ENCODE results near the gene MLXIPL. TPM values are rescaled to one million over a fixed set of nuclear protein-coding genes. Genes with fewer than 3 reads are reported as not detected.

MLXIPL gene
- total and polyA plus RNA-seq, 2 donors (not counting 3 experiments of a cell fraction or from before 2014, with no cell fraction given) = not detected

DNA sequence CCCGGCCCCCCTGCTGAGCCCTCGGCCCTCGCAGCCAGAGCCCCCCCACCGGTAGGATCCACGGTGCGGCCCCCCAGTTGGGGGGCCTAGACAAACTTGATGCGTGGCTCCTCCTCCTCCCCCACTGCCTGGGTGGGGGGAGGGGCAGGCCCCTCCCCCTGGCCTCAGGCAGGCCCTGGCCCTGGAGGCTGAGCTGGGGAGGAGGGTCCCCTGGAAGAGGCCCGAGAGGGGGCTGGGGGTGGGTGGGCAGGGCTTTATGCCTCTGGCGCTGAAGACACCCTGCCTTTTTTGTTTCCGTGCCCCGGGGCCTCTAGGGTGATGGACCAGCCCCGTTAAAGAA, 47.0 kb upstream of the MLXIPL start:
- no TSS peak for BruUV-seq (replicated peaks)
- no peaks in the 10 kb centered on the region for H3K9me3 ChIP-seq (replicated peaks; ENCODE audit: control insufficient read depth, insufficient read depth, low read length)
- no peak for FAIRE-seq
- peaks cover 3% of the 10 kb centered on the region for H3K4me1 ChIP-seq (ENCODE audit: control insufficient read depth, extremely low read depth, insufficient read depth, low read length)
- no peak for DNase-seq (ENCODE audit: low read depth, low spot score)
- intact Hi-C loops (cut with micrococcal nuclease) (no loop called here), dilution Hi-C loops (cut with MboI; ENCODE audit: extremely low pct_ligation_motif_present, low sequenced_read_pairs) (no loop called here)
- no peaks in the 10 kb centered on the region for H3K79me2 ChIP-seq (ENCODE audit: control insufficient read depth, insufficient read depth, low read length)
- H3K4me2 ChIP-seq (ENCODE audit: insufficient read depth, low read length) = no peak overlapping the region
- no peak overlapping the region for H3K9ac ChIP-seq (replicated peaks; ENCODE audit: extremely low read depth, insufficient read depth, low read length)
- CTCF ChIA-PET = interaction anchor here (1.5 kb wide), 1 partner anchor 54 kb away, joined by 3 read pairs; no protein-coding TSS in a partner anchor
- no peak for TF ChIP-seq MYC (IDR thresholded peaks at IDR 0.05; ENCODE audit: low read depth, low read length)
- TF ChIP-seq EZH2 (IDR thresholded peaks at IDR 0.05; ENCODE audit: borderline replicate concordance, low read depth, low read length, severe bottlenecking) = no peak
- TF ChIP-seq FOS (IDR thresholded peaks at IDR 0.05; ENCODE audit: borderline replicate concordance, insufficient read depth, low read length) = no peak
- no peak for TF ChIP-seq POLR2A (IDR thresholded peaks at IDR 0.05; ENCODE audit: low read depth, low read length)
- TF ChIP-seq POLR2AphosphoS5 (IDR thresholded peaks at IDR 0.05; ENCODE audit: insufficient read depth, low read depth, low read length) = no peak
- no peak for TF ChIP-seq JUN (IDR thresholded peaks at IDR 0.05; ENCODE audit: borderline replicate concordance, insufficient read depth, insufficient read length, low read depth)
- TF ChIP-seq, protein P1, sequence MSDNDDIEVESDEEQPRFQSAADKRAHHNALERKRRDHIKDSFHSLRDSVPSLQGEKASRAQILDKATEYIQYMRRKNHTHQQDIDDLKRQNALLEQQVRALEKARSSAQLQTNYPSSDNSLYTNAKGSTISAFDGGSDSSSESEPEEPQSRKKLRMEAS (IDR thresholded peaks at IDR 0.05; ENCODE audit: insufficient read depth, insufficient read length) = no peak
- TF ChIP-seq GATA2 (IDR thresholded peaks at IDR 0.05; ENCODE audit: insufficient read depth, insufficient read length, low read depth, low read length) = no peak
- TF ChIP-seq, protein P2, sequence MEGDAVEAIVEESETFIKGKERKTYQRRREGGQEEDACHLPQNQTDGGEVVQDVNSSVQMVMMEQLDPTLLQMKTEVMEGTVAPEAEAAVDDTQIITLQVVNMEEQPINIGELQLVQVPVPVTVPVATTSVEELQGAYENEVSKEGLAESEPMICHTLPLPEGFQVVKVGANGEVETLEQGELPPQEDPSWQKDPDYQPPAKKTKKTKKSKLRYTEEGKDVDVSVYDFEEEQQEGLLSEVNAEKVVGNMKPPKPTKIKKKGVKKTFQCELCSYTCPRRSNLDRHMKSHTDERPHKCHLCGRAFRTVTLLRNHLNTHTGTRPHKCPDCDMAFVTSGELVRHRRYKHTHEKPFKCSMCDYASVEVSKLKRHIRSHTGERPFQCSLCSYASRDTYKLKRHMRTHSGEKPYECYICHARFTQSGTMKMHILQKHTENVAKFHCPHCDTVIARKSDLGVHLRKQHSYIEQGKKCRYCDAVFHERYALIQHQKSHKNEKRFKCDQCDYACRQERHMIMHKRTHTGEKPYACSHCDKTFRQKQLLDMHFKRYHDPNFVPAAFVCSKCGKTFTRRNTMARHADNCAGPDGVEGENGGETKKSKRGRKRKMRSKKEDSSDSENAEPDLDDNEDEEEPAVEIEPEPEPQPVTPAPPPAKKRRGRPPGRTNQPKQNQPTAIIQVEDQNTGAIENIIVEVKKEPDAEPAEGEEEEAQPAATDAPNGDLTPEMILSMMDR (IDR thresholded peaks at IDR 0.05; ENCODE audit: extremely low read depth in 1 of 2, insufficient read depth in 1 of 2, low read depth in 1 of 2, low read length in 2 of 2) = no peak
- H3K27ac ChIP-seq (ENCODE audit: insufficient read depth, low read depth, low read length) = no peak overlapping the region
- no peak overlapping the region for H3K4me3 ChIP-seq (replicated peaks in 1 of 3; ENCODE audit: insufficient read depth in 1 of 3, low read depth in 1 of 3, low read length in 3 of 3)
- H3K9me1 ChIP-seq (replicated peaks; ENCODE audit: control insufficient read depth, extremely low read depth, insufficient read depth, low read length) = no peaks in the 10 kb centered on the region
- H4K20me1 ChIP-seq (replicated peaks; ENCODE audit: control insufficient read depth, extremely low read depth, insufficient read depth, low read length) = no peaks in the 10 kb centered on the region
- H3K27me3 ChIP-seq (ENCODE audit: control insufficient read depth in 2 of 2, insufficient read depth in 2 of 2, low read length in 2 of 2) = no peaks in the 10 kb centered on the region
- H2AFZ ChIP-seq (ENCODE audit: low read depth, low read length) = no peak overlapping the region
- POLR2A ChIA-PET = no interaction called here
- H3K36me3 ChIP-seq (ENCODE audit: control insufficient read depth in 2 of 2, extremely low read depth in 1 of 2, insufficient read depth in 2 of 2, low read length in 2 of 2) = no peaks in the 10 kb centered on the region

Measured in endothelial cell of umbilical vein (primary cell).